ENCODE results near the gene AIG1. TPM values are rescaled to one million over a fixed set of nuclear protein-coding genes. Genes with fewer than 3 reads are reported as not detected.

AIG1 gene
- total and polyA plus RNA-seq, 12 donors: 21.0 to 55.7 (median 47.2) TPM

DNA sequence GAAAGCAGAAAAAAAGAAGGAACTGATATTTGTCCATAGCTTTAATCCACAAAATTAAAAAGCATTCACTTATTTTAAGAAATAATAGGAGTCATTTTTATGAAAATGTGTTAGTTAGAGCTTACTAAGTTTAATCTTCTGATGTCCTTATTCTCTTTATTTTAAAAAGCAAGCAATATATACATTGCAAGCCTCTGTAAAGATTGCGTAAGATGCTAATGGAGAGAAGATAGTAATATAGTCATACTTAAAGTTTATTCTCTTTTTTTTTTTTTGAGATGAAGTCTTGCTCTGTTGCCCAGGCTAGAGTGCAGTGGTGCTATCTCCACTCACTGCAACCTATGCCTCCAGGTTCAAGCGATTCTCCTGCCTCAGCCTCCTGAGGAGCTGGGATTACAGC lies 39.7 kb downstream of the AIG1 start:
- no peaks in the 10 kb centered on the region for H3K9me3 ChIP-seq (replicated peaks in 1 of 3)
- no peaks in the 10 kb centered on the region for H3K27me3 ChIP-seq
- peaks cover 0 to 21% of the 10 kb centered on the region in 2 donors for H3K4me1 ChIP-seq (replicated peaks in 1 of 2)
- no peak overlapping the region for H3K27ac ChIP-seq
- no peak for DNase-seq
- 95 to 99% (median 97%) methylated on average over 2 of the region's 2 CpGs for WGBS, 4 donors
- TF ChIP-seq, protein P1, sequence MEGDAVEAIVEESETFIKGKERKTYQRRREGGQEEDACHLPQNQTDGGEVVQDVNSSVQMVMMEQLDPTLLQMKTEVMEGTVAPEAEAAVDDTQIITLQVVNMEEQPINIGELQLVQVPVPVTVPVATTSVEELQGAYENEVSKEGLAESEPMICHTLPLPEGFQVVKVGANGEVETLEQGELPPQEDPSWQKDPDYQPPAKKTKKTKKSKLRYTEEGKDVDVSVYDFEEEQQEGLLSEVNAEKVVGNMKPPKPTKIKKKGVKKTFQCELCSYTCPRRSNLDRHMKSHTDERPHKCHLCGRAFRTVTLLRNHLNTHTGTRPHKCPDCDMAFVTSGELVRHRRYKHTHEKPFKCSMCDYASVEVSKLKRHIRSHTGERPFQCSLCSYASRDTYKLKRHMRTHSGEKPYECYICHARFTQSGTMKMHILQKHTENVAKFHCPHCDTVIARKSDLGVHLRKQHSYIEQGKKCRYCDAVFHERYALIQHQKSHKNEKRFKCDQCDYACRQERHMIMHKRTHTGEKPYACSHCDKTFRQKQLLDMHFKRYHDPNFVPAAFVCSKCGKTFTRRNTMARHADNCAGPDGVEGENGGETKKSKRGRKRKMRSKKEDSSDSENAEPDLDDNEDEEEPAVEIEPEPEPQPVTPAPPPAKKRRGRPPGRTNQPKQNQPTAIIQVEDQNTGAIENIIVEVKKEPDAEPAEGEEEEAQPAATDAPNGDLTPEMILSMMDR (IDR thresholded peaks at IDR 0.05): no peak
- no peak for TF ChIP-seq POLR2A (IDR thresholded peaks at IDR 0.05)
- no peaks in the 10 kb centered on the region for H3K36me3 ChIP-seq (replicated peaks in 1 of 2)
- no peak overlapping the region for H3K4me3 ChIP-seq
- intact Hi-C loops (cut with DNase I): no loop called here

DNA sequence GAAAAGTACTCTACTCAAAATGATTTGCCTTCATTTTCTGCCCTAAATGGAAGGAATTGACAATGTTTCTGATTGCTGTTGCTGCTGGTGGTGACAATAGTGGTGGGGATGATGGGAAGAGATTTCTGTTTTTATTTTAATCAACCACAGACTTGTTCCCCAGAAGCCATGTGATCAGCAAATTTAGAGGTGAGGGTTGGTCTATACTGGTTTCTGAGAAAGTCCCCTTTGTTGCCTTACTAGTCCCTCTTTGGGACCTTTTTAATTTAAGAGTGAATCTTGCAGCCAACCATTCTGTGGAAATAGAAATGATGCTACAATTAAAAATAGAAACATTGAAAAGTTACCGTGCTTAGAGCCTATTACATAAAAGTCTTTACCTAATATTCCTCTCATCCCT lies 43.2 kb downstream of the AIG1 start:
- H3K4me3 ChIP-seq: no peak overlapping the region
- intact Hi-C loops (cut with DNase I): no loop called here
- 81 to 96% (median 90%) methylated on average over 1 of the region's 1 CpG for WGBS, 4 donors
- no peaks in the 10 kb centered on the region for H3K27me3 ChIP-seq
- no peak for TF ChIP-seq POLR2A (IDR thresholded peaks at IDR 0.05)
- TF ChIP-seq, protein P1 (IDR thresholded peaks at IDR 0.05): no peak
- DNase-seq: no peak
- no peaks in the 10 kb centered on the region for H3K4me1 ChIP-seq (replicated peaks in 1 of 2)
- no peak overlapping the region for H3K27ac ChIP-seq
- H3K9me3 ChIP-seq (replicated peaks in 1 of 3): no peaks in the 10 kb centered on the region
- no peaks in the 10 kb centered on the region for H3K36me3 ChIP-seq (replicated peaks in 1 of 2)

DNA sequence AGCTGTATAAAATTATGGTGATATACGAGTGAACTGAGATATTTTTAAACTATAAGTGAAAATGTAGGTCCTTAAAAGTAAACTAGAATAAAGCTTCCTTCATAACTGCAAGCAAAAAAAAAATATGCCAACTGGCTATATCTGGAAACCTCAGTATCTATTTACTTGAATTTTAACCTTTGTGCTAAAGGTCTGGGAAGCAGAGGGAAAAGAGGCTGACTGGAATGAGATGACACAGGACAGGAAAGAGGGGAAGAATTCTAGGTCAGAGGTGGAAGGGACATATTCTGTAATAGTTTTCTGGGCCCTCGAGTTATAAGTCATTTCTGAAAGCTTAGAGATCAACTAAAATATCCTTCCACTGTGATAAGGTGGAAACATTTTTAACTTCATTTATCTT lies 46.8 kb downstream of the AIG1 start:
- no peak for TF ChIP-seq POLR2A (IDR thresholded peaks at IDR 0.05)
- Histone ChIP-seq H3K27ac (no peak overlapping the region), H3K36me3 (replicated peaks in 1 of 2) (no peaks in the 10 kb centered on the region), H3K27me3 (no peaks in the 10 kb centered on the region), H3K9me3 (replicated peaks in 1 of 3) (no peaks in the 10 kb centered on the region), H3K4me1 (replicated peaks in 1 of 2) (no peaks in the 10 kb centered on the region), H3K4me3 (no peak overlapping the region)
- DNase-seq: no peak
- WGBS, 4 donors: 64 to 72% (median 67%) methylated on average over 2 of the region's 2 CpGs
- intact Hi-C loops (cut with DNase I): no loop called here

DNA sequence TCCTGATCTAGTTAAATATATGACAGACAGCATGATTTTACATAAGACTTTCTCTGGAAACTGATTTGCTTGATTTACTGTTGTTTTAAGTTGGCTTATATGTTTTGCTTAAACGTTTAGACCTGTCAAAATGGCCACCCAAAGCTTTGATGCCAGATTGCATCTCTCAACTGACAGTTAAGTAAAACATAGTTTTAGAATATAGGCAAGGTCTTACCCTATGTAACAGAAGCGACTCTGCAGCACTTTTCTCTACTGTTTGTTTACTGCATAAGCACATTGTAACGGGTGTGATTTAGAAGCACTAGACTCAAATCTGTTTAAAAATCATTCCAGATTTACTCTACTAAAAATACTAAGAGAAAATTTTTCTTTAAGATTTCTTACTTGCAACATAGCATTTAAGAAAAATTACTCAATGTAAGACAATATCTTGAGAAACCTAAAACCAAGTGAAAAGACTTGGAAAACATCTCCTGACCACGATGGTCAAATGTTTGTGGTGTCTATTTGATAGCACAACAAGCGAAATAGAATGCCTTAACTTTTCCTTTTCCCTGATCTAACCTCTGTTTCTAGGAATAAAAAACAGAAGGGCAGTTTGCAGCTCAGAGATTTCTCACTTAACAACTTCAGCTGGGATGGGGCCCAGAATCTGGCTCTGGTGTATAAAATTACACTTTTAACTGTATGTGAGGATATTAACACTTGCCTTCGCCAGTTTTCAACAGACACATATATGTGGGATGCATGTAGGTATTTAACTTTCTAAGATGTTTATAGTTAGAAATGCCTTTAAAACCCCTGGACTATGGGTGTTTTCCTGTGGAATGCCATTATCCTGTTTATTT lies 47.4 kb downstream of the AIG1 start:
- H3K4me3 ChIP-seq: no peak overlapping the region
- H3K27me3 ChIP-seq: no peaks in the 10 kb centered on the region
- no peaks in the 10 kb centered on the region for H3K9me3 ChIP-seq (replicated peaks in 1 of 3)
- 78 to 82% (median 81%) methylated on average over 6 of the region's 6 CpGs for whole genome bisulfite sequencing, 4 donors
- no peak for TF ChIP-seq POLR2A (IDR thresholded peaks at IDR 0.05)
- TF ChIP-seq, protein P1 (IDR thresholded peaks at IDR 0.05): no peak
- DNase-seq: no peak
- no peaks in the 10 kb centered on the region for H3K36me3 ChIP-seq (replicated peaks in 1 of 2)
- no peaks in the 10 kb centered on the region for H3K4me1 ChIP-seq (replicated peaks in 1 of 2)
- intact Hi-C loops (cut with DNase I): no loop called here
- no peak overlapping the region for H3K27ac ChIP-seq

DNA sequence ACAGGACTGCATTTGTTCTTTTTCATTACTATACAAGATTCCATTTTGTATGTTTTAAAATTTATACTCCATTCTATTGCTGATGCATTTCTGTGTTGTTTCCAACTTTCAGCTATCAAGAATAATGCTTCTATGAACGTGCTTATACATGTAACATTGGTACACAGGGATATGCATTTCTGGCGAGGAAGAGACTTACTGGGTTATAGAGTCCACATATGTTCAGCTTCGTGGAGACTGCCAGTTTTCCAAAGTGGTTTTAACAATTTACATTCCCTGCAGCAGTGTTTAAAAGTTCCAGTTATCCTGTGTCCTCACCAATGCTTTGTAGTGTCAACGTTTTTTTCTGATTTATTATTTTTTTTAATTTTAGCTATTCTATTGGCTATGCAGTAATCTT lies 48.5 kb downstream of the AIG1 start:
- H3K27ac ChIP-seq: no peak overlapping the region
- H3K36me3 ChIP-seq (replicated peaks in 1 of 2): no peaks in the 10 kb centered on the region
- TF ChIP-seq POLR2A (IDR thresholded peaks at IDR 0.05): no peak
- TF ChIP-seq, protein P1 (IDR thresholded peaks at IDR 0.05): no peak
- no peaks in the 10 kb centered on the region for H3K4me1 ChIP-seq (replicated peaks in 1 of 2)
- intact Hi-C loops (cut with DNase I): no loop called here
- H3K27me3 ChIP-seq: no peaks in the 10 kb centered on the region
- no peaks in the 10 kb centered on the region for H3K9me3 ChIP-seq (replicated peaks in 1 of 3)
- no peak for DNase-seq
- H3K4me3 ChIP-seq: no peak overlapping the region
- 85 to 89% (median 88%) methylated on average over 4 of the region's 4 CpGs for WGBS, 4 donors

All from adrenal gland (tissue), 12 donors.